SH-SY5Y (cell line): Measurements from ENCODE around the gene RELA.

ENCODE experiments used
- GATA2 ChIP-seq: IDR thresholded peaks from 2 replicates; pipeline ENCODE4 v1.6.1; 2011; ENCODE audit warnings: mild to moderate bottlenecking, low read depth, low read length
- GATA3 ChIP-seq: IDR thresholded peaks from 2 replicates; pipeline ENCODE4 v1.6.1; 2011; ENCODE audit warnings: low read depth, mild to moderate bottlenecking, low read length, moderate library complexity

The RELA gene

DNA sequence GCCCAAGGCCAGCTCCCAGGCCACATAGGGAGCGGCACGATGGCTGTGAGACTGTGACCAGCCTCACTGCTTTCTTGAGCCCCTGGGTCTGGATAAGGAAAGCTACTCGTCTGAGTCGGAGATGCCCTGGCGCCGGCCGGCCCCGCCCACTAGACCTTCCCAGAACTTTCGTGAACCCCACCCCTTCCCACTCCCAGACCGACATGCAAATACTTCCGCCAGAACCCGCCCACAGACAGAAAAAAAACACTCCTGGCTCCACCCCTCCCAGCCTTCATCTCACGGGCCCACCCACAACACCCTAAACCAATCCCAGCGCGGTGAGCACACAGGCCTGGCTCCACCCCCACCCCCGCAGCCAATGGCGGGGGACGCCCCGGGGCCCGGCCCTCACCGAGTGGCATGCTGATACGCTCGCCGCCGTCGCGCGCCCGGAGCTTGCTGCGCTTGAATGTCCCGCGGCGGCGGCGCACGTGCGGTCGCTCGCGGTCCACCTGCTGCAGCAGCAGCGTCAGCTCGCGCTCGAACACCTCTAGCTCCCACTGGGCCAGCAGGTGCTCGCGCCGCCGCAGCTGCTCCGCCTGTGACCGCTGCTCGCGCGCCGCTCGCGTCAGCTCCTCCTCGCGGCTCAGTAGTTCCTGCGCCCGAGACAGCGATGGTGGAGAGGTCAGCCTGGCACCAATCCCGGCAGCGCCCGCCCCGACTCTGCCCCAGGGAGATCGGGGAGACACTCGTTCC is 55.7 kb downstream of the RELA start:
- TF ChIP-seq GATA2 (no peak), GATA3 (no peak)

DNA sequence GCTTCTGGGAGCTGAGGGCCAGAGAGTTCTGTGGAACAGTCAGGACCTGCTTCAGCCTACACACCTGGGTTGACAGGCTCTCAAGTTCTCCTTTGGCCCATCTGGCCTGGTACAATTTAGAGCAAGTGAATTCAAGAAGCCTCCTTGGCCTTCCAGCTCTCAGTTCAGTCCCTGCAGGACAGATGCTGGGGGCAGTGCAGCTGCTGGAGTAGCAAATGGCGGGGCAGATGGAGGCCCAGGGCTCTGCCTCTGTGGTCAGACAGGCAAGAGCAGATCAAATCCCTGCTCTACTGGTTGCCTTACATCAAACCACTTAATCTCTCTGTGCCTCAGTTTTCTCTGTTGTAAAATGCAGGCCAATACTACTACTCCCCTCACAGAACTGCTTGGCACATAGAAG is 58.5 kb downstream of the RELA start:
- no peak for TF ChIP-seq GATA2
- TF ChIP-seq GATA3: no peak
